Fibroblast of lung (primary cell): Measurements from ENCODE around the gene RAPGEF6. TPM values are rescaled to one million over a fixed set of nuclear protein-coding genes. Genes with fewer than 3 reads are reported as not detected.
A peak's percentile ranks its signal among the peaks of the same experiment; 100 is the strongest.

Source experiments
- DNase-seq, 2 donors: peaks; one replicate each; pipeline versions ENCODE4 v3.0.0 to v3.0.0-alpha.2; 2010; ENCODE audit warnings: low read depth in 2 of 2
- H2AFZ ChIP-seq: 2 replicates; pipeline ENCODE4 v1.5.1; 2012; ENCODE audit warnings: low read length, control low read depth, inconsistent platforms
- H3K27ac ChIP-seq: 2 replicates; pipeline ENCODE4 v1.5.1; 2011; ENCODE audit warnings: low read length, control low read depth; ENCODE audit not compliant: insufficient read depth
- H3K27me3 ChIP-seq: 2 replicates; pipeline ENCODE4 v1.5.1; 2011; ENCODE audit warnings: mild to moderate bottlenecking, low read length; ENCODE audit not compliant: control insufficient read depth, insufficient read depth
- H3K36me3 ChIP-seq: 2 replicates; pipeline ENCODE4 v1.5.1; 2011; ENCODE audit warnings: low read length; ENCODE audit not compliant: control insufficient read depth, insufficient read depth
- H3K4me1 ChIP-seq: 2 replicates; pipeline ENCODE4 v1.5.1; 2011; ENCODE audit warnings: low read length; ENCODE audit not compliant: control insufficient read depth, insufficient read depth; ENCODE audit errors: extremely low read depth
- H3K4me2 ChIP-seq: 2 replicates; pipeline ENCODE4 v1.5.1; 2011; ENCODE audit warnings: low read length, control low read depth; ENCODE audit not compliant: insufficient read depth; ENCODE audit errors: extremely low read depth
- H3K4me3 ChIP-seq, 4 experiments: fragments of 200-600 bp in 1 of 4; sonication (generic) in 1 of 4; replicated peaks in 1 of 4; 2 replicates each; pipeline ENCODE4 v1.5.1; 2011 to 2016; ENCODE audit warnings: low read length in 4 of 4, low read depth in 3 of 4, mild to moderate bottlenecking in 3 of 4, control low read depth in 2 of 4, inconsistent platforms in 1 of 4, mixed read lengths in 1 of 4; ENCODE audit not compliant: insufficient read depth in 1 of 4; ENCODE audit errors: control extremely low read depth in 1 of 4
- H3K79me2 ChIP-seq: 2 replicates; pipeline ENCODE4 v1.5.1; 2012; ENCODE audit warnings: mild to moderate bottlenecking, low read length, inconsistent platforms; ENCODE audit not compliant: control insufficient read depth, insufficient read depth
- H3K9ac ChIP-seq: 2 replicates; pipeline ENCODE4 v1.5.1; 2011; ENCODE audit warnings: mild to moderate bottlenecking, low read length, control low read depth; ENCODE audit not compliant: insufficient read depth
- H3K9me3 ChIP-seq: 2 replicates; pipeline ENCODE4 v1.5.1; 2012; ENCODE audit warnings: low read depth, low read length; ENCODE audit not compliant: control insufficient read depth, insufficient read depth
- H4K20me1 ChIP-seq: 2 replicates; pipeline ENCODE4 v1.5.1; 2011; ENCODE audit warnings: low read length; ENCODE audit not compliant: control insufficient read depth, insufficient read depth; ENCODE audit errors: extremely low read depth
- CTCF ChIP-seq, 2 donors: IDR thresholded peaks in 1 of 2; conservative IDR thresholded peaks in 1 of 2; 1 replicate in 1 of 2; 2 replicates in 1 of 2; pipeline ENCODE4 v1.5.1; 2011 to 2012; ENCODE audit warnings: low read length in 2 of 2, control low read depth in 1 of 2, inconsistent platforms in 1 of 2, low read depth in 1 of 2, mild to moderate bottlenecking in 1 of 2
- EZH2 ChIP-seq: IDR thresholded peaks from 2 replicates; pipeline ENCODE4 v1.5.1; 2012; ENCODE audit warnings: low read length, control low read depth, mild to moderate bottlenecking; ENCODE audit errors: missing control alignments
- polyA plus RNA-seq, 2 donors: library from polyadenylated mRNA; depleted of rRNA in 1 of 2; stranded (reverse) in 1 of 2; unstranded in 1 of 2; fragments of >200 nt; gene quantifications; 2 replicates each; pipeline ENCODE4 v1.2.1, GENCODE V29; 2011 to 2012; ENCODE audit warnings: missing spikeins in 1 of 2
- total RNA-seq: library from RNA; depleted of rRNA; stranded (reverse); fragments of >200 nt; gene quantifications from 2 replicates; pipeline ENCODE4 v1.2.1, GENCODE V29; 2014

The RAPGEF6 gene
- total and polyA plus RNA-seq, 2 donors (not counting 1 experiment from before 2014, with no cell fraction given), result 10.2 to 35.7 TPM

- Histone ChIP-seq H3K27me3 (no peaks in the 10 kb centered on the region), H3K27ac (no peak overlapping the region), H4K20me1 (no peaks in the 10 kb centered on the region), H3K36me3 (no peaks in the 10 kb centered on the region), H3K4me3 (no peak overlapping the region), H3K9ac (no peak overlapping the region), H2AFZ (no peak overlapping the region), H3K79me2 (peaks cover 6% of the 10 kb centered on the region), H3K4me1 (no peaks in the 10 kb centered on the region), H3K4me2 (no peak overlapping the region), H3K9me3 (no peaks in the 10 kb centered on the region)
- TF ChIP-seq CTCF (conservative IDR thresholded peaks at IDR 0.05 in 1 of 2, IDR thresholded peaks at IDR 0.05 in 1 of 2; ENCODE audit: low read depth in 1 of 2, low read length in 2 of 2) (no peak), EZH2 (no peak)
- peak in 1 of 2 donors; percentile 45 for DNase-seq
Observed at GRCh38 chr5:131587541-131587940, 47.5 kb downstream of the RAPGEF6 start.

GRCh38 chr5:131581702-131582101, 53.3 kb downstream of the RAPGEF6 start:
- no peaks in the 10 kb centered on the region for H3K4me1 ChIP-seq
- H3K9ac ChIP-seq, result no peak overlapping the region
- H3K79me2 ChIP-seq, result peaks cover 6% of the 10 kb centered on the region
- no peak overlapping the region for H3K27ac ChIP-seq
- H3K36me3 ChIP-seq, result no peaks in the 10 kb centered on the region
- no peaks in the 10 kb centered on the region for H3K27me3 ChIP-seq
- no peaks in the 10 kb centered on the region for H3K9me3 ChIP-seq
- no peak overlapping the region for H2AFZ ChIP-seq
- no peaks in the 10 kb centered on the region for H4K20me1 ChIP-seq
- no peak overlapping the region for H3K4me3 ChIP-seq
- H3K4me2 ChIP-seq, result no peak overlapping the region
- TF ChIP-seq CTCF (conservative IDR thresholded peaks at IDR 0.05 in 1 of 2, IDR thresholded peaks at IDR 0.05 in 1 of 2; ENCODE audit: low read depth in 1 of 2, low read length in 2 of 2) (no peak), EZH2 (no peak)
- DNase-seq, result no peak

GRCh38 chr5:131579917-131580671, 54.9 kb downstream of the RAPGEF6 start:
- DNase-seq, result no peak
- no peak overlapping the region for H3K4me2 ChIP-seq
- H4K20me1 ChIP-seq, result no peaks in the 10 kb centered on the region
- H3K27me3 ChIP-seq, result no peaks in the 10 kb centered on the region
- no peak overlapping the region for H3K4me3 ChIP-seq
- TF ChIP-seq CTCF (conservative IDR thresholded peaks at IDR 0.05 in 1 of 2, IDR thresholded peaks at IDR 0.05 in 1 of 2; ENCODE audit: low read depth in 1 of 2, low read length in 2 of 2) (no peak), EZH2 (no peak)
- no peak overlapping the region for H3K27ac ChIP-seq
- no peak overlapping the region for H3K9ac ChIP-seq
- peaks cover 6% of the 10 kb centered on the region for H3K79me2 ChIP-seq
- no peaks in the 10 kb centered on the region for H3K36me3 ChIP-seq
- no peaks in the 10 kb centered on the region for H3K4me1 ChIP-seq
- no peak overlapping the region for H2AFZ ChIP-seq
- no peaks in the 10 kb centered on the region for H3K9me3 ChIP-seq
